ENCODE data around the gene STUM. TPM values are rescaled to one million over a fixed set of nuclear protein-coding genes. Genes with fewer than 3 reads are reported as not detected.
"Not testable (repeated sequence)": the region's sequence is repeated elsewhere in the genome, so short reads cannot be mapped to it uniquely, and the experiment has no call there.

Gene STUM
- polyA plus RNA-seq, 10 donors, result 6.1 to 18.6 (median 13.6) TPM

GRCh38 chr1:226580625-226581270, 32.2 kb downstream of the STUM start:
- no peak for DNase-seq

DNA sequence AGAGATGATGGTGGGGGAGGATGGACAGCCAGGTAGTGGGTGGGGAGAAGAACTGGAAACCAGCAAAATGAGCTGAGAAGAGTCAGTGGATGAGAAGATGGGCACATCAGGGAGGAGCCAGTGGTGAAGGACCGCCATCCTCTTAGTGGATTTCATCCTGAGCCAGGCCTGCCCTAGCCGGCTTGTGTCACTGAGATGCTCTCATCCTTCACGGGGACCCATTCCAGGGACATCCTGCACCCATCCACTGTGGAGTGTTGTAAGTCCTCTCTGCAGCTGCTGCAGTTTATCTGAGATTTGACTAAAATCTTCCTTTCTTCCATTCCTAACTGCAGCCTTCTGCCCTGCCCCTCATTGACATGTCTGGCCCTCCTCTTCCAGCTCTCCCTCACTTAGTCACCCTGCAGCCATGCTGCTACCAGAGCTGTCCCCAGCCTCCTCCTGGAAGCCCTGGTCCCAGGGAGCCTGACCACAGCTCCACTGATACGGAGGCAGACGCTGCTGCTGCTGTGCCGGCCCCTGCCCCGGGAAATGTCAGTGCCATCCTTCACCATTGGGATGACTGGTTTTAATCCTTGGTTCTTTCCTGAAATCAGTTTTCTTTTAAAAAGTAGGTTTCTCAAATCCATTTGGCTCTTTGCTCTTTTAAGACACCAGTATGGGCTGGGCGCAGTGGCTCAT, 33.2 kb downstream of the STUM start:
- no peak for DNase-seq

GRCh38 chr1:226582966-226583365, 34.4 kb downstream of the STUM start:
- no peak for DNase-seq

- DNase-seq, result no peak
Measured at GRCh38 chr1:226584164-226584563, 35.6 kb downstream of the STUM start.

DNA sequence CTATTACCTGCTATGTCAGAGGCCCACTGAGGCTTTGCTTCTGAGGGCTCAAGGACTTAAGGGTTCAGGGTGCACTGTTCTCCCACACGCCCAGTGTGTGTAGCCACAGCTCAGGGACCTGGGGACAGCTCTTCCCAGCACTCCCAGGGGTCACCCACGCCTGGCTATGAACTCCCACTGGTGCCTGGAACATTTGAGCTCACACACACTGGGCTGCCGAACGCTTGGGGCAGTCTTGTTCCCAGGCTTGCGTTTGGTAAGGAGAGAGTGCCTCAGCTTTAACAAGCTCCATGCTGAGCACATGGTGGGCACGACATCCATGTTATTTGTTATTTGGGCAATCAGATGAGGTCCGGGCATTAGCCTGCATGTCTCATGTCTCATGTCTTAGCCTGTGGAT, 37.6 kb downstream of the STUM start:
- DNase-seq, result no peak

GRCh38 chr1:226586650-226587422, 38.3 kb downstream of the STUM start:
- DNase-seq, result no peak

GRCh38 chr1:226588484-226588883, 39.9 kb downstream of the STUM start:
- DNase-seq, result no peak

DNA sequence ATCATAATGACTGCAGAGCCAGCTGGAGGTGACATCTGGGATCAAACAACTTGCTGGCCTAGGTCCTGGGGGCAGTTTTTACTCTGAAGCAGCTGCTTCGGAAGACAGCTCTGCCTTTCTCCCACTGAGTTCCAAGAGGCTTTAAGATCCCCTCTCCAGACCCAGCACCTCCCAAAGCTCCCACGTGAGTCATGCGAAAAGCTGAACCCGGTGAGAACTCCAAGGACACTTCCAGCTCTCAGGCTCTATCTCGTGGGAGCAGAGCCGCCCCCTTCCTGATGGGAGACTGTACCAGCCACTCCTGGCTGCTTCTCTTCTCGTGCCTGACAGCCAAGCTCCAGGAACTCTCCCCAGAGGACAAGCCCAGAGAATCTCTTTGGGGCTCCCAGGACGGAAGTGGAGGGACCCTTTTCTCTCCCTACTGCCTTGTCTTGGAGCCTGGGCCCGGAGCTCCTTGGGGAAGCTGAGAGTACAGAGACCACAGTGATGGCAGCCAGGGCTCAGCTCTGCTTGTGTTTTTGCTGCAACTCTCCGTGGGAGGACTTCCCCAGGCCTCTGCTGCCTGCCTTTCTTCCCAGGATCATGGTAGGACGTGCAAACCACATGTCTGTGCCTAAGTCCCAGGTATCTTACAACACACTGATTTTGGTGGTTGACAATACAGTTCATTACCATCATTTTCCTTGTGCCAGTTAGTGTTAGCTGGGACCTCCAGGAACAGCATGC, 40.6 kb downstream of the STUM start:
- DNase-seq, result no peak

- no peak for DNase-seq
Measured at GRCh38 chr1:226590614-226591013, 42.0 kb downstream of the STUM start.

DNA sequence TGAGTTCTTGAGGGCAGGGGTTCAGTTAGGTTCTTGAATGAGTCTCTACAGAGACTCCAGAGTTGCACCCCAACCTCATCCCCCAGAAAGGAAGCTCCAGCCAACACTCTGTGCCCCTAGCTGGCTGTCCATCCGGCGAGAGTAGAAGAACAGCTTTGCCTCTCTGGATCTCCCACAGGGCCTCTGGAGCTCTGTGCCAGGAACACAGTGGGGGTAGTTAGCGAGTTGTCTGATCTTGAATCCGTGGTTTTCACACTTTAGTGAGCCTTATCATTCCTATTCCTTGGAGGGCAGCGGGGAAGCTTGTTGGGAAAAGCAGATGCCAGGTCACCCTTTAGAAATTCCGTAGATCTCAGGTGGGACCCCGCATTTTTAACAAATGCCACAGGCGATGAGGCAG, 45.0 kb downstream of the STUM start:
- DNase-seq, result no peak

DNA sequence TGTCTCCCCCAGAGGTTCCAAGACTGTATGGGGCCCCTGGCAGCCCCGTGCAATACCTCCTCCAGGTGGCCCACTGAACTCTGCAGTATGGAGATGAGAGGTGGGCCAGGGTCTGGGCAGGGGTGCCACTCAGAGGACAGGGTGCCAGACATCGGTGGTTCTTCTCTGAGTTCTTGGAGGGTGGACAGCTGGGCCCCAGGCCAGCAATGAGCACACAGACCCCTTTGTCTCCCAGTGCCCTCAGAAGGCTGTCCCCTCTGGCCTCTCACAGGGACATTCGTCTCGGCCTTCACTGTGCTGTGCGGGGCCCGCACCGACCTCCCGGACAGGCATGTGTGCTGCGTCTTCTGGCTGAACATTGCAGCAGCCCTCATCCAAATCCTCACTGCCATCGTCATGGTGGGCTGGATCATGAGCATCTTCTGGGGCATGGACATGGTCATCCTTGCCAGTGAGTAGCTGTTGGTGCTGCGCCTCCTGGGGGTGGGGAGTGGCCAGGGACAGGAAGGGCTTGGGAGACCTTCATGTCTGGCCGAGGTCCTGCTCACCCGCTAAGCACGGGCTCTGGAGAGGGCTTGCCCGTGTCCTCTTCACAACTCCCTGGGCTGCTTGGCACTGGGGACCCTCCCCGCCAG, 48.1 kb downstream of the STUM start:
- DNase-seq, result no peak

- DNase-seq, result no peak
Measured at GRCh38 chr1:226597616-226598454, 49.3 kb downstream of the STUM start.

DNA sequence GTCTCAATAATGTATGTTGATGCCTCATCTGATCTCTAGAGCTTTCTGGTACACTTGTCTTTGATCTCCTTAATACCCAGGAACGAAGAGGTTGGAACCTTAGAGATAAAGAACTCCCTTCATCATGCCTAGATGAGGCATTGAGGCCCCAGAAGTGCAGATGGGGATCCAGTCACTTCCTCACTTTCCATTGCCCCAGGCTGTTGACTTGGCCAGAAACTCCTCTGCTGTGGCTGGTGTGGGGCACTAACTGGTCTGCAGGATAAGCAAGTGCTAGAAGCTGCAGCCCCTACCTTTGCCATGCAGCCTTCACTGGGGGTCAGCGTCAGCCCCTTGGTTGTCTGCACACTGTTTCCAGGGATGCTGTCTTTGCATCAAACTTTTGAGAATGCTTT, 49.9 kb downstream of the STUM start:
- no peak for DNase-seq

- not testable (repeated sequence) for DNase-seq
Measured at GRCh38 chr1:226598955-226599354, 50.4 kb downstream of the STUM start.

- DNase-seq, result no peak
Measured at GRCh38 chr1:226599636-226600238, 51.2 kb downstream of the STUM start.

- DNase-seq, result no peak
Measured at GRCh38 chr1:226600254-226600653, 51.7 kb downstream of the STUM start.

GRCh38 chr1:226601456-226601855, 52.9 kb downstream of the STUM start:
- DNase-seq, result no peak

DNA sequence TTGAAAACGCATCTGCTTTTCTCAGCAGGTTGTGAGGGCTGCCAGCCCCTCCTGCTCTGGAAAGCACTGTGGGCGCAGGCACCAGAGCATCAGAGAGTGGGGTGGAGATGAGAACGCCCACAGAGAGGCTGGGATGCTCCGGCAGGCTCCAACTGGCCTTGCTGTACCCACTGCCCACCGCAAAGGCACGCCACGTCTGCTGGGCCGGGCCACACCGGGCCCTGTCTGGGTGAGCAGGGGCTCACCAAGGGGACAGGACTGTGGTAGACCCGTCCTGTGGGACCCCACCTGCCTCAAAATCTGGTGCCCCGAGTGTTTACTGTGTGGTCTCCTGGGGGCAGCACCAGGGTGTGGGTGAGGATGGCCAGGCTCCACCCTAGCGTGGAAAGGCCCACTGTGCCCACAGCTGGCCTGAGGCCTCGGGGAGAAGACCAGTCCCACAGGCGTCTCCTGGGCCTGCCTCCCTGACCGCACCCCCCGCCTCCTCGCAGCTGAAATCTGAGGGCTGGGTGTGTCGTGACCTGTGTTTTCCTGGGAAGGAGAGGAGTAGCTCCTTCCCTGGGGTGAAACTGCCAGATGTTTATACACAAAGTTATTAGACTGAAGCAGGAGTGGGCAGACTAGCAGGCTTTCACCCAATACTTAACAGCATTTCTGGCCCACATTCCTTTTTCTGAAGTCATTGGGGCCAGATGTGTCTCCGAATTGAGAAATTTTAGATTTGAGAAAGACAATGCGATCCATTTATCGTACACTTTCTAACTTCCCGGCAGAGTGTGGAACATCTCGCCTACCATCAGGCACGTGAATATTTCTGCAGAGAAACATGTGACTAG, 53.8 kb downstream of the STUM start:
- DNase-seq, result peak; percentile 58 to 89 (median 75)

All from muscle of back (tissue), 11 donors.